Stimulated activated CD4-positive, alpha-beta T cell treated with anti-CD3 and anti-CD28 coated beads, Interleukin-12 subunit alpha, Interleukin-12 subunit beta, amount 100 ng/mL, for 24 hours (primary cell): Measurements from ENCODE around the gene PHF2.

Experiments
- DNase-seq, 2 experiments: peaks; one replicate each; pipeline ENCODE4 v3.0.0-alpha.2; 2020; ENCODE audit warnings: low read depth in 2 of 2

PHF2 gene

DNA sequence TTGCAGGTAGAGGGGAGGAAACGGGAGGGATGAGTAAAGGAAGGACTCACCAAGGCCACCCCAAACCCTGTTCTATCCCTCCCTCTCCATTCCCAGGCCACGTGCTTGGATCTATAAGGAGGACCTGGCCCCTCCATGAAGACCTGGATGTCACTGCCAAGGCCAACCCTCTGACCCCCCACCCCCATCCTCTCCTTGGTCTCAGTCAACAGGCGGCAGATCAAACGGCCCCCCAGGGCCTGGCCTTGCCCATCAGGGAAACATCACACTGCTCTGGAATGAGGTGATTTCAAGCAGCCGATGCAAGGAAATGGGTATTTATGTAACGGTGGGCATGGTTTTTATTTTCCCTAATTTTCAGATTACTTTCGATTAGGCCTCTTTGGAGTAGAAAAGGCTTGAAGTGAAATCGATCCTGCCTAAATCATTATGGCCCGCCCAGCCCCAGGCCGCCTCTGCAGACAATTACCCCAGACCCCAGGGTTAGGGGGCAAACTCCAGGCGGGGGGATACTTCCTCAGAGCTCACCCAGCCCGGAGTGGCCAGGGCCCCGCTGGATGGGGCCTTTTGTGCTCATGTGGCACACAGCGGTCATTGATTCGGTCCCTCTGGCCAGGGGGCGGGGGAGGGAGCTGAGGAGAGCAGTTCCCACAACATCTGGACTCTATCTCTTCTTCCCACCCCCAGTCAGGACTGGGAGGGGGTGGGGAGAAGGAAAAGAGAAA, 125.3 kb downstream of the PHF2 start:
- DNase-seq = no peak

DNA sequence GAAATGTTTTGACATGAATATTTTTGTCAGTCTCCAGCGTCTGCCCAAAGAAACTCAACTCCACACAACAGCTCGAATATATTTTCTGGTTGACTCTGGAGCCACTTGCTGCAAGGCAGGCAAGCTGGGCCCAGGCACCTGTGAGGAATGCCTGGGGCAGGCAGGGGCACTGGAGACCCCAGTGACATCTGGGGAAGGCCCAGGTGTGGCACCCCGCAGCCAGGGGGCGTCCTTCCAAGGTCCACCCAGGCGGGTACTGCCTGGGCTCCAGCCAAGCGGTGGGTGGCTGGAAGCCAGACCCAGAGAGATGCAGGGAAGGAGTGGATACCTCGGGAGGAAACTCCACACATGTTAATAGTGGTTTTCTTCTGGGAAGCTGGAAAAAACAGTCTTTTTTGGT, 125.9 kb downstream of the PHF2 start:
- no peak for DNase-seq

DNA sequence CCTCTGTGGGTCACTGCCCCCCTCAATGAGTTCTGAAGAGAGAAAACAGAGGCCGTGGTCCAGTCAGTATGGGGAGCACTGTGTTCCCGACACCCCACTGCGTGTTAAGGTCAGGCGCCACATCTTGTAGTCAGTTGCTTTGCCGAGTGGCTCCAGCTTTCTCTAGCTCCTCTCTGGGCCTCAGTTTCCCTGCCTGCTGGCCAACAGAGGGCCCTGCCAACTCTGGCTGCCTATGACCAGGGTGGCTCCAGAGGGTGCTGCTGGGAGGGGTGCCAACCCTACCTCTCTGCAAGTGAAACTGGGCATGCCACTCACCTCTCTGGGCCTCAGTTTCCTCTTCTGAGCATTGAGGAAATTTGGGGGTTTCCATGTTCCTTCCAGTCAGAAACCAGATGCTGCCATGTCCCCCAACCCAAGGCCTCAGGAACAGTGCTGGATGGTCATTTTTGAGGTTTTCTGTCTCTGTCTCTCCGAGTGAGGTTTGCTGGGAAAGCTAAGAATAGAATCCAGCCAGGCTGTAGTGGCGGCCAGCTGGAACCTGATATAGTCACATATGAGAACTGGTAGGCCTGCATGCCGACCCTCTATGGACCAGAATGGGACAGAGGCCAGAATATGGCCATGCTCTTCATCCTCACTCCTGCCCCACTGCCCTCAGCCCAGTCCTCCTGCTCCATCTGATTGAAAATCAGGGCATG, 132.1 kb downstream of the PHF2 start:
- no peak for DNase-seq

DNA sequence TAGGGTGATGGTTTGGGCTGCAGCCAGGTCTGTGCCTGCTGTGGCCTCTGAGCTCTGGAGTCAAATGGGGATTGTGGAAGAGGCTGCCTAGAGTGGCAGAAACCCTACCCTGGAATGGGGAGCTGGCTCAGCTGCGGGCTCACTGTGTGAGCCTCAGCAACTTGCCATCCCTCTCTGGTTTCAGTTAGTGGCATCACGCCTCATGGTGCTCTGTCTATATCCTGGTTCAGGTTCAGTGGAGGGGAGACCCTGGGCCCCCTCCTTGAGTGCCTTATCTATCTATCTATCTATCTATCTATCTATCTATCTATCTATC, 132.6 kb downstream of the PHF2 start:
- DNase-seq = no peak

DNA sequence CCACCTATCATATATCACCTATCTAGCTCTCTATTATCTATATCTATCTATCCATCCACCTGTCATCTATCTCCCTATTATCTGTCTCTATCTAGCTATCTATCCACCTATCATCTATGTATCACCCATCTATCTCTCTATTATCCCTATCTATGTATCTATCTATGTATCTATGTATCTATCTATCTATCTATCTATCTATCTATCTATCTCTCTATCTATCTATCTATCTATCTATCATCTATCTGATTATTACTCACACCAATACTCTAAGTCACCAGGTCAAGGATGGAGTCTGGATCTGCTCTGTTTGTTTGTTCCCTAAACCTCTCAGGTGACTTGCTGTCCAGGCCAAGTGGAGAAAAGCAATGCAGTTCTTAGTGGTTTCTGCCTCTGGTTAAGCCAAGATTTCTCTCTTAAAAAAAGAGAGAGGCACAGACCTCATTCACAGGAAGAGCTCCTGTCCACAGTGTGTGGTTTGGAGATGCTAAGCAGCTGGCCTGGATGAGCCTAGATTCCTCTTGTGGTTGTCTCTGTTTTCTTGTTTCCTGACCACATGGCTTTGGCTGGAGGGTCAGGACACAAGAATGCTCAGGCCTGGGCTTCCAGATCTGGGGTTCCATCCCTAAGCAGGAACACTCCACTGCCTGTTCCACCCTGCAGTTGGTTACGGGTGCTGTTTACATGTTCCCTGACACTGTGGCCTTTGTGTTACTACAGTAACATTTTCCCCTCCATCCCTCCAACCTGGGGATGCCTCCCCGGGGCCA, 133.4 kb downstream of the PHF2 start:
- no peak for DNase-seq

DNA sequence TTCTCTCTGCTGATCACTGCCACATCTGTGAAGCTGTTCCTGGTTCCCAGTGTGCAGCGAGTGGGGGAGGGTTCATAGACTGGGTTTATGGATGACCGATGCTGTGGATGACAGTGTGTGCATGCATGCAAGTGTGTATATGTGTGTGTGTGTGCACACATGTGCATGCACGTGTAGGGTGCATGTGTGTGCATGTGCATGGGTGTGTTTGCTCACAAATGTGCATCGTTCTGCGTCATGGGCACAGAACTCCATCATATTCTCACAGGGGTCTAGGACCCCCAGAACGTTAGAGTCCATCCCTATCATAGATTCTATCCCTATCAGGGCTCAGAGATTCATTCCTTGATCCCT, 134.0 kb downstream of the PHF2 start:
- DNase-seq = no peak

DNA sequence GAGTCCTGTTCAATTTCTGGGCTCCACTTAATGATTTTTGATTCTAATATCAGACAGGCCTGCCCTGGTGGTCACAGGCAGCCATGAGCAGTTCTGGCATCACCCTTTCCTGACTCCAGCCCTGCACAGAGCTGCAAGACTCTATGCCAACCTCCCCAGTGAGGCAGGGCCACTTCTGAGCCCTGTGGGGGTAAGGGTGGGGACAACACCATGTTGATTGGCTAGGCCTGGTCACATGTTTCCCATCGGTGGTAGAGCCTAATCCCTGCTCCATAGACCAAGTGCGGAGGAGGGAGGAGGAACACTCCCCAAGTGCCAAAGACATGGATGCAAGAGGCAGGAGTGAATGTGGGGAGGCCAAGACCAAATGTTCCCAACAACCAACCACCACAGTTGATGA, 134.6 kb downstream of the PHF2 start:
- no peak for DNase-seq

DNA sequence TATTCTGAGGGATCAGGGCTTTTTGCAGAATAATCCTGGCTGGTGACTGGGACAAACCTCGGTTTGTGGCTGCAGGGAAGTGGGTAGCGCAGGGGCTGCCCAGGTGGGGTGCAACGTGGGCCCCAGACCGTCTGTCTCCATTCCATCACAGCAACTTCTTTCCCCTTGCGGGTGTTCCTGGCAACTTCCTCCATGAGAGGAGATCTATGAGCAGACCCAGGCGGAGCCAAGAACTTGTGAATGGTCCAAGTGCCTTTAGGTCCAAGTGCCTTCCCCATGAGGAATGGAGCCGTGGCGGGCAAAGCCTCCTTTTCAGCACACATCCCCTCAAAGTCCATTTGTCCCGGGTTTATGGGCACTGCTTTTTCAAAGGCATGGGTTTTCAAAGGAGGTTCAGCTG, 136.5 kb downstream of the PHF2 start:
- no peak for DNase-seq

DNA sequence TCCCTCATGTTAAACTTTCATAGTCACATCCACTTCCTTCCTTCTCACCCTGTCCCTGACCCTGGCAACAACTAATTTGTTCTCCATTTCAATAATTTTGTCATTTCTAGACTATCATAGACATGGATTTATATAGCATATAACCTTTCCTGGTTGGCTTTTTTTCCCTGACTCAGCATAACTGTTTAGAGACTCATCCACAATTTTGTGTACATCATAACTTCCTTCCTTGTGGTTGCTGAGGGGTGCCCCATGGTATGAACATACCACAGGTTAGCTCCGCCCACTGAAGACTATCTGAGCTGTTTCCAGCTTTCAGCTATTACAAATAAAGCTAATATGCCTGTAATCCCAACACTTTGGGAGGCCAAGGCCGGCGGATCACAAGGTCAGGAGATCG, 137.3 kb downstream of the PHF2 start:
- DNase-seq = no peak

DNA sequence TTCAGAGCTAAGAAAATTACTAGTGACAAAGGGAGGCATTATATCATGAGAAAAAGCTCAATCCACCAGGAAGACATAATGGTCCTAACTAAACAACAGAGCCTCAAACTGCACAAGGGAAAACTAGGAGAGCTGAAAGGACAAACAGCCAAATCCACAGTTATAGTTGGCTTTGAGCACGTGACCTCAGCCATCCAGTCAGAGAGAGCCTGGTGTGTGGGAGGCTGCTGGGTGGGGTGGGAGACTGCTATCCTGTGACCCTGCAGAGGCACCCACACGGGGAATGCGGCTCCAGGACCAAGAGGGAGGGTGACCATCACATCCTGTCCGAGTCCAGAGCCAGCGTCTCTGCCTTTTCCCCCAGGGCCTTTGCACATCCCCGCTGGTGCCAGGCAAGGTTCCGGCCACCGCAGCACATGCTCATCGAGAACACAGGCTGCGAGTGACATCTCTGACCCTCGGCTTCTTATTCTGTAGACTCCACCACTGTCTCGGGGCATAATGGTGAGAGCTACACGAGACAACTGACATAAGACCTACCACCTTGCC, 145.1 kb downstream of the PHF2 start:
- no peak for DNase-seq

DNA sequence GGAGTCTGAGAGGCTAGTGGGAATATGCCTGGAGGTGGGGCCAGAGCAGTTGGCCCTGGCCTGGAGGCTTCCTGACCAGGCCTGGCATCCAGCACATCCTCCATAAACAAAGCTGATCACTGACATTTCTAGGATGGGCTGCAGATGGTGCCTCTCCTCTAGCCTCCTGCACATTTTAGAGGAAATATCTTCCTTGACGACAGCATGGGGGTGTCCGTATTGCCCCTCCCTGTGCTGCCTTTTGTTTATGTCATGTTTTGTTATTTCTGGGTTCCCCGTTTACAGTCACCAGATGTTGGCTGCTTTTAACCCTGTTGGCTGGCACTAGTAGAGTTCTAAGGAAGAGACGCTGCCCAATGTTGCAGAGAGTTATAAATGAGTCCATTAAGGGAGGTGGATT, 148.5 kb downstream of the PHF2 start:
- no peak for DNase-seq

DNA sequence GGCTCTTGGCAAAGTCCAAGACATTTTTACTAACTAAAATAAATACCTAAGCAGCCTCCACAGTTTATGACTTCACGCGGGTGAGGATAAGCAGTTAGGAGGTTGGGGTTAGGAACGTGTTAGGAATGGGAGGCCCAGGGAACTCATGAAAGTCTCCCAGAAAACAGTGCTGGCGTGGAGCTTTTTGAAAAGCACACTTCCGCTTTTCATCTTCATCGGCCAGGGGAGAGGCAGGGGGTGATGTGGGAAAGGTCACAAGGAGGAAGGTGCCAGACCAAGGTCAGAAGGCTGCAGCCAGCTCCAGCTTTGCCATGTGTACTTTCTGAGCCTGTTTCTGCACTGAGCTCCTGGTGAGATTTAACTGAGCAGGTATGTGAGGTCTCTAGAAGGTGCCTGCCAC, 149.0 kb downstream of the PHF2 start:
- no peak for DNase-seq

DNA sequence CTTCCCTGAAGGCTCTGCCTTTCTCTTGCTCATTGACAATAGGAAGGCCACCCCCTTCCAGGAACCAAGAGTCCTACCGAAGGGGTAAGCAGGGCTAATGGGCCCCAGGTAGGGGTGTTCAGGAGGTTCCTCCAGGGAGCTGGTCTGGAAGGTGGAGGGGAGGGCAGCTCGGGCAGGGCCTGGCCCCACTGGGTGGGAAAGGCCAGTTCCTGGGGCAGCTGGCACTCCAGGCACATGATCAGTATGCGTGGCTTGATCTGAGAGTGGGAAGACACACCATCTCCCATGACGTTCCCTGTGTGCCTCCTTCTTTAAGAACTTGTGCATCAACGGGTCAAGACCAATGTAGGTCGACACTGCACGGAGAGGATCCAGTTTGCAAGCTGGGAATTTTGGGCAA, 149.8 kb downstream of the PHF2 start:
- no peak for DNase-seq
